Endothelial cell of umbilical vein (primary cell): ENCODE data around the gene SKI. TPM values are rescaled to one million over a fixed set of nuclear protein-coding genes. Genes with fewer than 3 reads are reported as not detected.

Experiments used
- BruUV-seq: library from RNA; stranded (reverse); fragments of 400-500 nt; replicated peaks from 2 replicates; lab custom pipeline; 2021; lab: Mats Ljungman, UMichigan
- CTCF ChIA-PET: fragments of 300-600, 350-600 bp; sonication (Branson Sonifier 250); formaldehyde crosslinking; loops from one replicate; lab custom pipeline; 2021; ENCODE audit warnings: antibody characterized with exemption, inconsistent platforms; lab: Charles Lee
- POLR2A ChIA-PET: fragments of 300-600, 350-600 bp; sonication (Branson Sonifier 250); formaldehyde crosslinking; loops from one replicate; lab custom pipeline; 2021; ENCODE audit warnings: antibody characterized with exemption, inconsistent platforms; lab: Charles Lee
- DNase-seq: peaks from one replicate; pipeline ENCODE4 v3.0.0-alpha.2; 2011; ENCODE audit warnings: low read depth, low spot score
- FAIRE-seq: peaks from 2 replicates; lab custom pipeline; 2011; peaks lifted over from hg19 to GRCh38; lab: Jason Lieb, UNC
- H2AFZ ChIP-seq: 2 replicates; pipeline ENCODE4 v1.6.0; 2012; ENCODE audit warnings: low read depth, low read length, control low read depth, inconsistent platforms
- H3K27ac ChIP-seq: 2 replicates; pipeline ENCODE4 v1.5.1; 2011; ENCODE audit warnings: low read depth, mild to moderate bottlenecking, control low read depth, low read length, moderate library complexity; ENCODE audit not compliant: insufficient read depth
- H3K27me3 ChIP-seq, 2 experiments: 2 replicates each; pipeline versions ENCODE4 v1.6.0 to v1.6.1; 2011; ENCODE audit warnings: low read length in 2 of 2, mixed read lengths in 1 of 2; ENCODE audit not compliant: control insufficient read depth in 2 of 2, insufficient read depth in 2 of 2
- H3K36me3 ChIP-seq, 2 experiments: 2 replicates in 1 of 2; 3 replicates in 1 of 2; pipeline ENCODE4 v1.5.1; 2011; ENCODE audit warnings: low read length in 2 of 2, mild to moderate bottlenecking in 1 of 2, moderate library complexity in 1 of 2; ENCODE audit not compliant: control insufficient read depth in 2 of 2, insufficient read depth in 2 of 2; ENCODE audit errors: extremely low read depth in 1 of 2
- H3K4me1 ChIP-seq: 3 replicates; pipeline ENCODE4 v1.5.1; 2011; ENCODE audit warnings: mild to moderate bottlenecking, low read length; ENCODE audit not compliant: control insufficient read depth, insufficient read depth; ENCODE audit errors: extremely low read depth
- H3K4me2 ChIP-seq: 2 replicates; pipeline ENCODE4 v1.6.1; 2011; ENCODE audit warnings: low read length, control low read depth, mixed read lengths; ENCODE audit not compliant: insufficient read depth
- H3K4me3 ChIP-seq, 3 experiments: fragments of 200-600 bp in 1 of 3; sonication (generic), shearing (Covaris generic) in 1 of 3; replicated peaks in 1 of 3; 2 replicates each; pipeline ENCODE4 v1.5.1; 2011 to 2016; ENCODE audit warnings: control low read depth in 3 of 3, low read length in 3 of 3, mild to moderate bottlenecking in 2 of 3, inconsistent platforms in 1 of 3, low read depth in 1 of 3, moderate library complexity in 1 of 3; ENCODE audit not compliant: insufficient read depth in 1 of 3
- H3K79me2 ChIP-seq: 2 replicates; pipeline ENCODE4 v1.6.0; 2012; ENCODE audit warnings: low read length, inconsistent platforms; ENCODE audit not compliant: control insufficient read depth, insufficient read depth
- H3K9ac ChIP-seq: replicated peaks from 2 replicates; pipeline ENCODE3; 2011; ENCODE audit warnings: low read length, control low read depth; ENCODE audit not compliant: insufficient read depth; ENCODE audit errors: extremely low read depth
- H3K9me1 ChIP-seq: replicated peaks from 3 replicates; pipeline ENCODE4 v1.6.0; 2011; ENCODE audit warnings: mild to moderate bottlenecking, low read length; ENCODE audit not compliant: control insufficient read depth, insufficient read depth; ENCODE audit errors: extremely low read depth
- H3K9me3 ChIP-seq: replicated peaks from 2 replicates; pipeline ENCODE4 v1.5.1; 2012; ENCODE audit warnings: low read length, inconsistent platforms; ENCODE audit not compliant: control insufficient read depth, insufficient read depth
- H4K20me1 ChIP-seq: replicated peaks from 2 replicates; pipeline ENCODE3; 2011; ENCODE audit warnings: mild to moderate bottlenecking, low read length; ENCODE audit not compliant: control insufficient read depth, insufficient read depth; ENCODE audit errors: extremely low read depth
- CTCF ChIP-seq, 2 donors: IDR thresholded peaks; 1 replicate in 1 of 2; 2 replicates in 1 of 2; pipeline ENCODE4 v1.5.1; 2011; ENCODE audit warnings: low read length in 2 of 2, mild to moderate bottlenecking in 2 of 2, moderate library complexity in 2 of 2, control low read depth in 1 of 2, inconsistent platforms in 1 of 2, low read depth in 1 of 2; ENCODE audit not compliant: insufficient read depth in 1 of 2; ENCODE audit errors: extremely low read depth in 1 of 2
- EZH2 ChIP-seq: IDR thresholded peaks from 2 replicates; pipeline ENCODE4 v1.6.1; 2012; ENCODE audit warnings: borderline replicate concordance, low read depth, mild to moderate bottlenecking, moderate library complexity, low read length, inconsistent platforms; ENCODE audit not compliant: severe bottlenecking
- FOS ChIP-seq: IDR thresholded peaks from 2 replicates; pipeline ENCODE4 v1.6.1; 2011; ENCODE audit warnings: mild to moderate bottlenecking, low read length, moderate library complexity, borderline replicate concordance; ENCODE audit not compliant: insufficient read depth
- GATA2 ChIP-seq: IDR thresholded peaks from 2 replicates; pipeline ENCODE4 v1.7.0; 2011; ENCODE audit warnings: low read depth, mild to moderate bottlenecking, moderate library complexity, mixed read lengths, low read length; ENCODE audit not compliant: insufficient read length, insufficient read depth
- JUN ChIP-seq: IDR thresholded peaks from 2 replicates; pipeline ENCODE4 v1.6.1; 2011; ENCODE audit warnings: borderline replicate concordance, low read depth; ENCODE audit not compliant: insufficient read length, insufficient read depth
- MYC ChIP-seq: IDR thresholded peaks from one replicate; pipeline ENCODE4 v1.6.1; 2011; ENCODE audit warnings: mild to moderate bottlenecking, low read depth, low read length
- POLR2A ChIP-seq: IDR thresholded peaks from 2 replicates; pipeline ENCODE4 v1.6.1; 2012; ENCODE audit warnings: low read depth, mild to moderate bottlenecking, control low read depth, low read length
- POLR2AphosphoS5 ChIP-seq: IDR thresholded peaks from 2 replicates; pipeline ENCODE4 v1.6.1; 2012; ENCODE audit warnings: low read depth, mild to moderate bottlenecking, control low read depth, low read length, moderate library complexity; ENCODE audit not compliant: insufficient read depth
- dilution Hi-C: fragments of 300-500 bp; cut with MboI; formaldehyde crosslinking; loops from one replicate; pipeline ENCODE4 v1.15.0; 2019; ENCODE audit warnings: low sequenced_read_pairs; ENCODE audit not compliant: extremely low pct_ligation_motif_present
- intact Hi-C: fragments of 100-400 bp; cut with micrococcal nuclease; formaldehyde crosslinking; loops from one replicate; pipeline ENCODE4 v1.10.0; 2022
- polyA plus RNA-seq, 4 experiments: library from polyadenylated mRNA; depleted of rRNA in 3 of 4; stranded (reverse) in 3 of 4; unstranded in 1 of 4; fragments of >200 nt; gene quantifications; 2 replicates each; pipeline versions ENCODE4 v1.2.1 to v1.2.3, GENCODE V29; 2011 to 2012; ENCODE audit warnings: missing spikeins in 1 of 4
- total RNA-seq: library from RNA; stranded (reverse); gene quantifications from 2 replicates; pipeline ENCODE4 v1.2.3, GENCODE V29; 2021
- TF ChIP-seq, protein P1 (sequence below): IDR thresholded peaks from 2 replicates; pipeline ENCODE4 v1.6.1; 2011; ENCODE audit not compliant: insufficient read depth, insufficient read length

SKI gene
- total and polyA plus RNA-seq, 2 donors (not counting 3 experiments of a cell fraction or from before 2014, with no cell fraction given) = 11.6 to 80.3 TPM

DNA sequence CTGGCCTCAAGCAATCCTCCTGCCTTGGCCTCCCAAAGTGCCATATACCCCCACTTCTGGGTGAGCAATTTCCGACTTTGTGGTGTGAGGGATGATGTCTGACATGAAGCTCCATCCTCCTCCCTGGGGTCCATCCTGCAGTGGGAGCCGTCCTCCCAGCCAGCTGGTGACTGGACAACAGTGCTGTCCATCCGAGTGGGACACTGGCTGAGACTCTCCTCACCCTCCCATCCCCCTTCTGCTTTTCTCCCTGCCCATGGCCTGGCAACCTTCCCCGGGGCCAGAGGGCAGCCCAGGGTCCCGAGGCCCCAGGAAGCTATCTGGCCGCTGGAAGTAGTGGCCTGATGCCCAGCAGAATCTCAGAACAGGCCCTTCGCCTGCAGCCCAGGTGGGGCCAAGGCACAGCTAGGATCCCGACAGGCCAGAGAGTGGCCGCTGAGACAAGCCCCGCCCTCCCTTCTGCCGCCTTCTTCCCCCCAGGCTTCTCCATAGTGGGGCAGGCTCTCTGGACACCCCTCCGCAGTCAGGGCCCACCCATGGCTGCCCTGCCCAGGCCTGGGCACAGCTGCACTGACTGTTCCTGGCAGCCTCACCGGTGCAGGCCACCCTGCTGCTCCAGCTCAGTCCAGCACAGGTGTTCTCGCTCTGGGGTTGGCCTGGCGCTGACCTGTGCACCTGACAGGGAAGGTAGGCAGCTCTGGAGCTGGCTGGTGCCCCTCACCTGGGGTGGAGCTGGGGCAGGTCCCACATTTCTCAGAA is 25.1 kb upstream of the SKI start:
- Histone ChIP-seq H2AFZ (no peak overlapping the region), H3K79me2 (no peaks in the 10 kb centered on the region), H3K9ac (no peak overlapping the region), H4K20me1 (no peaks in the 10 kb centered on the region), H3K9me3 (no peaks in the 10 kb centered on the region), H3K4me2 (no peak overlapping the region), H3K4me1 (peaks cover 25% of the 10 kb centered on the region), H3K4me3 (no peak overlapping the region), H3K9me1 (no peaks in the 10 kb centered on the region), H3K27ac (no peak overlapping the region), H3K27me3 (no peaks in the 10 kb centered on the region), H3K36me3 (no peaks in the 10 kb centered on the region)
- intact Hi-C loops = no loop called here
- ChIA-PET CTCF (interaction anchor here (1.0 to 12.3 kb wide), 6 partner anchors 8 to 180 kb away, joined by 3 to 631 read pairs (median 4); partner anchors contain the start of gene FAAP20), POLR2A (interaction anchor here (1.5 kb wide), 1 partner anchor 25 kb away, joined by 3 read pairs; no protein-coding TSS in a partner anchor)
- TF ChIP-seq GATA2 (no peak), FOS (no peak), EZH2 (no peak), POLR2A (no peak), CTCF (IDR thresholded peaks at IDR 0.05; ENCODE audit: extremely low read depth in 1 of 2, insufficient read depth in 1 of 2, low read depth in 1 of 2, low read length in 2 of 2) (no peak), POLR2AphosphoS5 (no peak), JUN (no peak), MYC (no peak)
- TF ChIP-seq, protein P1, sequence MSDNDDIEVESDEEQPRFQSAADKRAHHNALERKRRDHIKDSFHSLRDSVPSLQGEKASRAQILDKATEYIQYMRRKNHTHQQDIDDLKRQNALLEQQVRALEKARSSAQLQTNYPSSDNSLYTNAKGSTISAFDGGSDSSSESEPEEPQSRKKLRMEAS = no peak
- dilution Hi-C loops = no loop called here
- no peak for FAIRE-seq
- no peak for DNase-seq
- BruUV-seq = no TSS peak
